Left hindlimb (tissue), 1 donor: Measurements from ENCODE around the gene TOP3B.

ENCODE experiments used
- DNase-seq: peaks from one replicate; pipeline ENCODE4 v3.0.0-alpha.2; 2018

TOP3B gene, protein sequence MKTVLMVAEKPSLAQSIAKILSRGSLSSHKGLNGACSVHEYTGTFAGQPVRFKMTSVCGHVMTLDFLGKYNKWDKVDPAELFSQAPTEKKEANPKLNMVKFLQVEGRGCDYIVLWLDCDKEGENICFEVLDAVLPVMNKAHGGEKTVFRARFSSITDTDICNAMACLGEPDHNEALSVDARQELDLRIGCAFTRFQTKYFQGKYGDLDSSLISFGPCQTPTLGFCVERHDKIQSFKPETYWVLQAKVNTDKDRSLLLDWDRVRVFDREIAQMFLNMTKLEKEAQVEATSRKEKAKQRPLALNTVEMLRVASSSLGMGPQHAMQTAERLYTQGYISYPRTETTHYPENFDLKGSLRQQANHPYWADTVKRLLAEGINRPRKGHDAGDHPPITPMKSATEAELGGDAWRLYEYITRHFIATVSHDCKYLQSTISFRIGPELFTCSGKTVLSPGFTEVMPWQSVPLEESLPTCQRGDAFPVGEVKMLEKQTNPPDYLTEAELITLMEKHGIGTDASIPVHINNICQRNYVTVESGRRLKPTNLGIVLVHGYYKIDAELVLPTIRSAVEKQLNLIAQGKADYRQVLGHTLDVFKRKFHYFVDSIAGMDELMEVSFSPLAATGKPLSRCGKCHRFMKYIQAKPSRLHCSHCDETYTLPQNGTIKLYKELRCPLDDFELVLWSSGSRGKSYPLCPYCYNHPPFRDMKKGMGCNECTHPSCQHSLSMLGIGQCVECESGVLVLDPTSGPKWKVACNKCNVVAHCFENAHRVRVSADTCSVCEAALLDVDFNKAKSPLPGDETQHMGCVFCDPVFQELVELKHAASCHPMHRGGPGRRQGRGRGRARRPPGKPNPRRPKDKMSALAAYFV

DNA sequence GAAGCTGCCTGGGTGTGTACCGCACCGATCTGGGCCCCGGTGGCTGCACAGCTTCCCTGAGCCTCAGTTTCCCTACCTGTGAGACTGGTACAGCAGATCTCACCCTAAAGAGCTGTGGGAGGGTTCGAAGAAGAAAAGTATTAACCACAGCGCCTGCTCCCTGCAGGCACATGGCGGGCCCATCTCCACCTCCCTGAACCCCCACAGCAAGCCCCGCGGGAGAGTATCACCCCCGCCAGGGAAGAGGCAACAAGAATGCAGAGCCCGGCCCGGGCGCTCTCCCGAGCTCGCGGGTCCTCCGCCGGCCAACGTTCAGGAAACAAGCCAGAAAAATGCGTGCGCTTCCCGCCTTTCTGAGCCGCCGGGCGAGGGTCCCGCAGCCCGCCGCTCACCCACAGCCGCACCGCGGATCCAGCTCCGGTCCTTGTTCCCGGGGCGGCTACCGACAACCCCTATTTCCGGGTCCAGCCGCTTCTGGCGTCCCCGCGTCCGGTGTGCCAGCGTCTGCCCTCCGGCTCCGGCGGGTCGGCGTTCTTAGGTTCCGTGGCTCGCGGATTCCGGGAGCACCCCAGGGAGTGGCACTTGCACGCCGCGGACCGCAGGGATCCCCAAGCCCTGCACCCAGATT, at the start of gene TOP3B:
Gene TOP3B, minus strand, starts transcription at position 450 of the 628 bp plus-strand sequence. CDS start 7,078 bp downstream, outside the sequence.
- peak; percentile 84 for DNase-seq

DNA sequence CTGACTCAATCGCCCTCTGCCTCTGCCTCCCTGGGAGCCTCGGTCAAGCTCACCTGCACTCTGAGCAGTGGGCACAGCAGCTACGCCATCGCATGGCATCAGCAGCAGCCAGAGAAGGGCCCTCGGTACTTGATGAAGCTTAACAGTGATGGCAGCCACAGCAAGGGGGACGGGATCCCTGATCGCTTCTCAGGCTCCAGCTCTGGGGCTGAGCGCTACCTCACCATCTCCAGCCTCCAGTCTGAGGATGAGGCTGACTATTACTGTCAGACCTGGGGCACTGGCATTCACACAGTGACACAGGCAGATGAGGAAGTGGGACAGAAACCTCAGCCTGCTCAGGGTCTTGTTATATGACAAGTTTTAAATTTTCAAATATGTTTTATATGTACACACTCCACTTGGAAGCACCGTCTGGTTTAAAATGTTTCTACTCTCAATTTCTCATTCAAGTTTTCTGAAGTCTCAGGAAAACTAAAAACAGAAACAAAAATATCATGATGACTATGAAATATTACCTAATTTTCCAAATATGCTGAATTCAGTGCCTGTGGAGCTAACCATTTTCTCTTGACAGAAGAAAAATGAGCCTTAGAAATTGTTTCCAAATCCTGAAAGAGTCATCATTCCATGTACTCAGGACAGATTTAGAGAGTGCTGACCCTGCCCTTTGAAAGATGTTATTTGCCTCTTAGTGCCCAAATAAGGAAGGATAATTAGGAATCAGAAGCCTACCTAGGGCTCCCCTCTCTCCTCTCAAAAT, 48.8 kb upstream of the TOP3B start:
- DNase-seq, result no peak

GRCh38 chr22:22030493-22031182, 48.1 kb upstream of the TOP3B start:
- no peak for DNase-seq

GRCh38 chr22:22027955-22028354, 45.4 kb upstream of the TOP3B start:
- no peak for DNase-seq

DNA sequence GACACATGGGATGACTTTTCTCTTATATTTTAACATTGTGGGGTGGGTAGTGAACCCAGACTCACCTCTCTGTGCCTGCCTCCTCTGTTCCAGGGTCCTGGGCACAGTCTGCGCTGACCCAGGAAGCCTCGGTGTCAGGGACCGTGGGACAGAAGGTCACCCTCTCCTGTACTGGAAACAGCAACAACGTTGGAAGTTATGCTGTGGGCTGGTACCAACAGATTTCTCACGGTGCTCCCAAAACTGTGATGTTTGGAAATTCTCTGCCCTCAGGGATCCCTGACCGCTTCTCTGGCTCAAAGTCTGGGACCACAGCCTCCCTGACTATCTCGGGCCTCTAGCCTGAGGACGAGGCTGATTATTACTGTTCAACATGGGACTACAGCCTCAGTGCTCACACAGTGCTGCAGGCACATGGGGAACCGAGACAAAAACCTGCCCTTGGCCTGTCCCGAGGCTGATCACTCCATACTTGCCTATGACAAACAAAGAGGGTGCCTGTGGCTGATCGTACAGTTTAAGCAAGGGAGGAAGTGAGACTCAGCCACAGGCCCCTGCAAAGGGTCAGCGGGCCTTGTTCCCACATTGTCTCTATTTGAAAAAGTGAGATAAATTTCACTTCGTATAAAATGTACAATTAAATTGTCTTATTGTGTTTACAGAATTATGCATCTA, 43.7 kb upstream of the TOP3B start:
- no peak for DNase-seq

GRCh38 chr22:22025320-22026156, 43.0 kb upstream of the TOP3B start:
- no peak for DNase-seq

- DNase-seq, result no peak
Measured at GRCh38 chr22:22024440-22024839, 41.9 kb upstream of the TOP3B start.

DNA sequence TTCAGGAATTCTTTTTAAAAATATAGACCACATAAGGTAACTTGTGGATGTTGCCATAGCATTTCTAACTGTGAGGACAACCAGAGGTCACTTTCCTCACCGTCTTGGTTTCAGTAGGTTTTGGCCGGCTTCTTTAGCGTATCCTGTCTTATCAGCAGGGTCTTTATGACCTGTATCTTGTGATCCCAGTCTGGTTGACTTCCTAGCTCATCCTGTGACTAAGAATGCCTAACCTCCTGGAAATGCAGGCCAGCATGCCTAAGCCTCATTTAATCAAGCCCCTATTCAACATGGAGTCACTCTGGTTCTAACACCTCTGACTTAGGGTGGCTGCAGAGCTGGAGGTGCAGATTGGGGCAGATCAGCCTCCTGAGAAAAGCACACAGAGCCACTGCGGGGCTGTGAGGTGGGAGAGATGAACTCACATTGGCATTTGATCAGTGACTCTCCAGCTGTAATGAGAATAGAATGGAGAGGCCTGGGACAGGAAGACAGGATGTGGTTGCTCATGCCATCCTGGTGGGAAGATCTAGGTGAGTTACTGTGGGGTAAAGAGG, 41.1 kb upstream of the TOP3B start:
- DNase-seq, result no peak

DNA sequence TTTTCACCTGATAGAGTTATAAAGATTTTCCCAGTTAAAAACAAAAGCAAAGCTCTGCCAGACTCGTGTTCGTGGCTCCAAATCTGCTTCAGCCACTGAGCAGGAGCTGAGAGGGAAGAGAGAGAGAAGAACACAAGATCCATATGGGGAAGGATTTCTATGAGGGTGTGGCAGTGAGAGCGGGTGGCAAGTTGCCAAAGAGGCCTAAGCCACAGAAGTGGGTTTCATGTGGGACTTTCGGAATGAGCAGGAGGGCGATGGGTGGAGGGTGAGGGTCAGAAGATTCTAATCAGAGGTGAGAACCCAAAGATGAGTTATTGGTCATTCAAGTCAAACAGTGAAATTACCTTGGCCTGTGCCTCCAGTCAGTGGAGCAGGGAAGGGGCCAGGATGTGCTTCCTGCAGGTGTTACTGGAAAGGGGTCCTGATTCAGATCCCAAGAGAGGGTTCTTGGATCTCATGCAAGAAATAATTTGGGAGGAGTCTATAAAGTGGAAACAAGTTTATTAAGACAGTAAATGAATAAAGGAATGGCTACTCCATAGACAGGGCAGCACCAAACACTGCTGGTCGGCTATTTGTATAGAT, 40.5 kb upstream of the TOP3B start:
- DNase-seq, result no peak

DNA sequence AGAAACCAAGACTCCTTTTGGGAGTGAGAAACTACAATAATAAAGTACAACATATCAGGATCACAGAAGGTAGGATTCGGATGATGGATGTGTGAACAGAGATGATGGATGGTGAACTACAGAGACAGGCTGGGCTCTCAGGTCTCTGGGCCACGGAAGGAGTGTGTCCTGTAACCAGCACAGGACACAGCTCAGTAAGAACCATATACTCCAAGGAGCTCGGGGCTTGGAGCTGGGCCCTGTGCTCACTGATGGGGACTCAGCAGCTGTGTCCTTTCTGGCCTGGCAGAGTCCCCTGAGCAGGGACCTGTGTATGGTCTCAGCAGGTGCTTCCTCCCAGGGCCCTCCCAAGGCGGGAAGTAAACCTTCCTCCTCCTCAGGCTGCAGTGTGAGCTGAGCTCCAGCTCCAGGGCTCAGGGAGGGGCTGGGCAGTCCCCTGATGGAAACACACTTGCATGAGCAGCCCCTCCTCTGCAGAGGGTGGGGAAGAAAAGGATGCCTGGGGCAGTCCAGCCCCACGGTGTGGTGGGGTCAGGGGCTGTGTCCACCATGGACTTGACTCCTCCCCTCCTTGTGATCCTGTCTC, 39.8 kb upstream of the TOP3B start:
- DNase-seq, result no peak

- DNase-seq, result no peak
Measured at GRCh38 chr22:22021162-22021750, 38.7 kb upstream of the TOP3B start.

GRCh38 chr22:22020425-22020852, 37.9 kb upstream of the TOP3B start:
- no peak for DNase-seq

GRCh38 chr22:22019659-22020424, 37.3 kb upstream of the TOP3B start:
- DNase-seq, result no peak

DNA sequence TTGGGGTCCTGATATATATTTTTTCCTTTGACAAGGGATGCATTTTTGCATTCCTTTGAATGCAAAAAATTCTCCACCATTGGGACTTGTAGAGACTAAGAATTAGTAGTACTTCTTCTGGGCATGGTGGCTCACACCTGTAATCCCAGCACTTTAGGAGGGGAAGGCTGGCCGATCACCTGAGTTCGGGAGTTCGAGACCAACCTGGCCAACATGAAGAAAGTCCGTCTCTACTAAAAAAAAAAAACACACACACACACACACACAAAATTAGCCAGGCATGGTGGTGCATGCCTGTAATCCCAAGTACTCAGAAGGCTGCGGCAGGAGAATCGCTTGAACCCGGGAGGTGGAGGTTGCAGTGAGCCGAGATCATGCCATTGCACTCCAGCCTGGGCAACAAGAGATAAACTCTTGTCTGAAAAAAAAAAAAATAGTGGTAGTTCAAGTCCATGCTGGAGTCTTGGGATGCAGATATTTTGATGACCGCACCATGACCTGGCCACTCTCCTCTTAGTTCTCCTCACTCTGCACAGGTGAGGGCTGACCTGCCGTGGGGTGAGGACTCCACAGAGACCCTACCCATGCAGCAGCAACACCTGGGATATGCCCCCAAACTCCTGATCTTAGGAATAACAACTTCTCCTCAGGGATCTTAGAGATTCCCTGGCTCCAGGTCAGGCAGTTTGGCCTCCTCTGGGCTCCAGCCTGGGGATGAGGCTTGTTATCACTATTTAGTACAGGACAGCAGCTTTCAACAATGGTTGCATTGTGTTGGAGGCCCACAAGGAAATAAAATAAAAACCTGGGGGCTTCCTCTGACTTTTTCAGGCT, 36.5 kb upstream of the TOP3B start:
- DNase-seq, result no peak

DNA sequence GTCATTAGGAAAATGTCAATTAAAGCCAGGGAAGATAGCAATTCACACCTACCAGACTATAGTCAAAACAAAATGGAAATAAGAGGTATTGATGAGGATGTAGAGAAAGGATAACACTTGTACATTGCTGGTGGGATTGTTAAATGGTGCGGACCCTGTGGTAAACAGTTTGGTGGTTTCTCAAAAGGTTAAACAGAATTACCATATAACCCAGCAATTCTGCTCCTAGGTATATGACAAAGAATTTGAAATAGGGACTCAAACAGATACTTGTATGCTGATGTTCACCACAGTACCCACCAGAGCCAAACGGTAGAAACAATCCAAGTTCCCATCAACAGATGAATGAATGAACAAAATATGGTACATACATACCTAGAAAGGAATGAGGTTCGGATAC, 33.0 kb upstream of the TOP3B start:
- no peak for DNase-seq

GRCh38 chr22:22014285-22014659, 31.7 kb upstream of the TOP3B start:
- no peak for DNase-seq
